Suprapubic skin (tissue), 4 donors: Measurements from ENCODE around the gene PROK2. TPM values are rescaled to one million over a fixed set of nuclear protein-coding genes. Genes with fewer than 3 reads are reported as not detected.

ENCODE experiments used
- DNase-seq, 2 donors: peaks; one replicate each; pipeline ENCODE4 v3.0.0-alpha.2; 2019; ENCODE audit warnings: low spot score in 2 of 2
- H3K27ac ChIP-seq: fragments of 200-600 bp; sonication (generic); one replicate; pipeline ENCODE4 v1.5.1; 2019
- H3K27me3 ChIP-seq: fragments of 200-600 bp; sonication (generic); one replicate; pipeline ENCODE4 v1.5.1; 2019
- H3K36me3 ChIP-seq: fragments of 200-600 bp; sonication (generic); one replicate; pipeline ENCODE4 v1.5.1; 2019
- H3K4me1 ChIP-seq: fragments of 200-600 bp; sonication (generic); one replicate; pipeline ENCODE4 v1.5.1; 2019
- H3K4me3 ChIP-seq: fragments of 200-600 bp; sonication (generic); one replicate; pipeline ENCODE4 v1.5.1; 2019; ENCODE audit warnings: mild to moderate bottlenecking
- H3K9me3 ChIP-seq: fragments of 200-600 bp; sonication (generic); one replicate; pipeline ENCODE4 v1.5.1; 2019
- CTCF ChIP-seq, 2 donors: fragments of 200-600 bp in 1 of 2; fragments of 450-650 bp in 1 of 2; sonication (generic) in 1 of 2; IDR thresholded peaks; one replicate each; pipeline ENCODE4 v1.5.1; 2016 to 2019; ENCODE audit warnings: antibody characterized with exemption in 2 of 2, mild to moderate bottlenecking in 1 of 2, moderate library complexity in 1 of 2
- EP300 ChIP-seq: sonication (generic); formaldehyde crosslinking; IDR thresholded peaks from one replicate; pipeline ENCODE4 v1.6.1; 2017; ENCODE audit warnings: antibody characterized with exemption
- POLR2A ChIP-seq, 2 donors: fragments of 450-650 bp; IDR thresholded peaks; one replicate each; pipeline ENCODE4 v1.6.1; 2017; ENCODE audit warnings: antibody characterized with exemption in 2 of 2, mild to moderate bottlenecking in 2 of 2, moderate library complexity in 2 of 2
- POLR2AphosphoS5 ChIP-seq, 3 donors: sonication (generic); formaldehyde crosslinking; IDR thresholded peaks; one replicate each; pipeline ENCODE4 v1.6.1; 2017; ENCODE audit warnings: antibody characterized with exemption in 3 of 3
- WGBS: methylation state at CpG from one replicate; pipeline ENCODE4 v1.1.5; 2018; 5-methylcytosine and 5-hydroxymethylcytosine counted together
- total RNA-seq, 4 donors: library from RNA; depleted of rRNA; stranded (reverse); fragments of >200 nt; gene quantifications; one replicate each; pipeline ENCODE4 v1.1.0, GENCODE V29; 2016

Gene PROK2
- total RNA-seq, 4 donors from 2014 or later: not detected

GRCh38 chr3:71787851-71788405 lies 3.0 kb upstream of the PROK2 start:
- H3K27me3 ChIP-seq: peaks cover 35% of the 10 kb centered on the region
- no peak overlapping the region for H3K27ac ChIP-seq
- no peaks in the 10 kb centered on the region for H3K9me3 ChIP-seq
- no peaks in the 10 kb centered on the region for H3K36me3 ChIP-seq
- H3K4me3 ChIP-seq: no peak overlapping the region
- 80% methylated on average over 7 of the region's 7 CpGs for WGBS
- no peak for DNase-seq
- H3K4me1 ChIP-seq: peaks cover 25% of the 10 kb centered on the region
- TF ChIP-seq POLR2AphosphoS5 (IDR thresholded peaks at IDR 0.05): no peak
- TF ChIP-seq CTCF (IDR thresholded peaks at IDR 0.05): no peak
- no peak for TF ChIP-seq EP300
- TF ChIP-seq POLR2A (IDR thresholded peaks at IDR 0.05): no peak

- no peak for DNase-seq
- H3K36me3 ChIP-seq: no peaks in the 10 kb centered on the region
- no peak overlapping the region for H3K27ac ChIP-seq
- WGBS: 32% methylated on average over 6 of the region's 6 CpGs
- no peaks in the 10 kb centered on the region for H3K9me3 ChIP-seq
- H3K27me3 ChIP-seq: peaks cover 49% of the 10 kb centered on the region
- peaks cover 25% of the 10 kb centered on the region for H3K4me1 ChIP-seq
- no peak overlapping the region for H3K4me3 ChIP-seq
- TF ChIP-seq POLR2A (IDR thresholded peaks at IDR 0.05): no peak
- TF ChIP-seq POLR2AphosphoS5 (IDR thresholded peaks at IDR 0.05): no peak
- no peak for TF ChIP-seq EP300
- no peak for TF ChIP-seq CTCF (IDR thresholded peaks at IDR 0.05)
These were observed 1.6 kb upstream of the PROK2 start for GRCh38 chr3:71786551-71786950.

- TF ChIP-seq CTCF (IDR thresholded peaks at IDR 0.05): no peak
- TF ChIP-seq POLR2AphosphoS5 (IDR thresholded peaks at IDR 0.05): no peak
- TF ChIP-seq EP300: no peak
- TF ChIP-seq POLR2A (IDR thresholded peaks at IDR 0.05): no peak
- peaks cover 25% of the 10 kb centered on the region for H3K4me1 ChIP-seq
- no peaks in the 10 kb centered on the region for H3K36me3 ChIP-seq
- peaks cover 53% of the 10 kb centered on the region for H3K27me3 ChIP-seq
- 19% methylated on average over 8 of the region's 8 CpGs for WGBS
- no peak for DNase-seq
- H3K9me3 ChIP-seq: no peaks in the 10 kb centered on the region
- H3K4me3 ChIP-seq: no peak overlapping the region
- H3K27ac ChIP-seq: no peak overlapping the region
These were observed 1.2 kb upstream of the PROK2 start for GRCh38 chr3:71786217-71786549.

- DNase-seq: no peak
- no peaks in the 10 kb centered on the region for H3K36me3 ChIP-seq
- 8% methylated on average over 22 of the region's 28 CpGs for WGBS
- peaks cover 25% of the 10 kb centered on the region for H3K4me1 ChIP-seq
- peak overlapping the region; percentile 52 for H3K4me3 ChIP-seq
- H3K27me3 ChIP-seq: peaks cover 58% of the 10 kb centered on the region
- TF ChIP-seq CTCF (IDR thresholded peaks at IDR 0.05) (no peak), EP300 (no peak), POLR2A (IDR thresholded peaks at IDR 0.05) (no peak), POLR2AphosphoS5 (IDR thresholded peaks at IDR 0.05) (no peak)
- no peak overlapping the region for H3K27ac ChIP-seq
- H3K9me3 ChIP-seq: no peaks in the 10 kb centered on the region
These were observed 726 bp upstream of the PROK2 start for GRCh38 chr3:71785532-71786216.

- H3K4me1 ChIP-seq: peaks cover 25% of the 10 kb centered on the region
- no peak for DNase-seq
- peaks cover 71% of the 10 kb centered on the region for H3K27me3 ChIP-seq
- no peak overlapping the region for H3K27ac ChIP-seq
- no peaks in the 10 kb centered on the region for H3K36me3 ChIP-seq
- H3K9me3 ChIP-seq: no peaks in the 10 kb centered on the region
- peak overlapping the region; percentile 52 for H3K4me3 ChIP-seq
- no peak for TF ChIP-seq POLR2A (IDR thresholded peaks at IDR 0.05)
- no peak for TF ChIP-seq CTCF (IDR thresholded peaks at IDR 0.05)
- TF ChIP-seq POLR2AphosphoS5 (IDR thresholded peaks at IDR 0.05): no peak
- no peak for TF ChIP-seq EP300
- WGBS: 4% methylated on average over 21 of the region's 23 CpGs
These were observed 591 bp downstream of the PROK2 start for GRCh38 chr3:71784201-71784913.
